NCI-H460 (cell line): ENCODE data around the gene DCDC2. TPM values are rescaled to one million over a fixed set of nuclear protein-coding genes. Genes with fewer than 3 reads are reported as not detected.
"Not testable (repeated sequence)": the region's sequence is repeated elsewhere in the genome, so short reads cannot be mapped to it uniquely, and the experiment has no call there.

Source experiments
- DNase-seq: peaks from one replicate; pipeline ENCODE4 v3.0.0-alpha.2; 2016; ENCODE audit warnings: low read depth; ENCODE audit errors: extremely low read depth
- total RNA-seq: library from RNA; depleted of rRNA; stranded (reverse); fragments of >200 nt; shearing (Covaris generic); gene quantifications from 2 replicates; pipeline ENCODE4 v1.2.3, GENCODE V29; 2014

The DCDC2 gene
- total RNA-seq, 1 experiment from 2014 or later = 0.05 TPM

- no peak for DNase-seq
Measured at GRCh38 chr6:24157886-24158285, 200.0 kb downstream of the DCDC2 start.

DNA sequence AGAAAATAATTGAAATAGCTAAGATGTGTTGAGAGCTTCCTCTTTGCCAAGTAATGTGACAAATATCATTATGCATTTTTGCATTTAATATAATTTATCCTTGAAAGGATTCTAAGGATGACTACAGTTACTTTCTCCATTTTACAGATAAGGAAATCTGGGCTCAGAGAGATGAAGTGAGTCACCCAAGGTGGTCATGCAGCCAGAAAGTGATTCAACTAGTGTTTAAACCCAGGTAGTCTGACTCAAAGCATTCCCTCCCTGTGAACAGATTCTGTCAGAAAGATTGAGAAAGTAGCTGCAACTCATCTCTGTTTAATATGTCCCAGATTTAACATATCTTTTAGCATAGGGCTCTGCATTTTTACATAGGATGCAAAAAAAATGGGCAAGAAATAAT, 203.7 kb downstream of the DCDC2 start:
- no peak for DNase-seq

GRCh38 chr6:24152014-24152413, 205.8 kb downstream of the DCDC2 start:
- no peak for DNase-seq

DNA sequence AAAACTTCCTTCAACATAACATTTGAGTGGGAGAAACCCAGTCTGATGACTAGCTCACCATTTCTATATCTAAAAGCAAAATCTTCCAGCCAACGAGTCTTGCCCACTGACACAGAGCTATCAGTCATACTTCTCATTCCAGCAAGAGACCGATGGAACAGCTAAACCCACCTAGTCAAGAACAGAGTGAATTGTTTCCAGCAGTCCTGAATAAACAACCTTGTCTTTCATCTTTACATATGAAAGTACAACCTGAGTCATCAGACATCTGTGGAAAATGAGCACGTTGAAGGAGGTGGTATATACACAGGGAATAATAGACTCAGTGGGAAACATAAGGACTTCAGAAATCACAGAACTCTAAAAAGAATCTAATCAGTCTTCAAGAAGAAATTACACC, 208.0 kb downstream of the DCDC2 start:
- DNase-seq = no peak

GRCh38 chr6:24149296-24149695, 208.6 kb downstream of the DCDC2 start:
- no peak for DNase-seq

DNA sequence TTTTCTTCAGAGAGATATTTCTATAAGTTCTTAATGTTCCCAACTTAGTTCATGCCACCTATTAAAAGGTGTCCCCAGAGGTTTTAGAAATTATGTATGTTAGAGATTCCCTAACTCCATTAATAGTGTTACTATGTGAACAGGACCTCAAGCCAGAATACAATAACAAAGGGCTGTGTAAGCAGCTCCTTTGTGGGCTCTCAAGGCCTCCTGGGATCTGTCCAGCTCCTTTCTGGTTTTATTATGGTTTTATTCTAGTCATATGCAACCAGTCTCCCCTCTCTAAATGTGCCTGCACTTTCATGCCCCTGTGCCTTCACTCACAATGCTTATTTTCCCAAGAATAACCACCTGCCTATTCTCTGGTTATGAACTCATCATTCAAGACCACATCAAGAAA, 209.2 kb downstream of the DCDC2 start:
- no peak for DNase-seq

GRCh38 chr6:24148154-24148570, 209.7 kb downstream of the DCDC2 start:
- no peak for DNase-seq

- DNase-seq = no peak
Measured at GRCh38 chr6:24147511-24148153, 210.2 kb downstream of the DCDC2 start.

GRCh38 chr6:24146871-24147270, 211.0 kb downstream of the DCDC2 start:
- no peak for DNase-seq

GRCh38 chr6:24145690-24146131, 212.1 kb downstream of the DCDC2 start:
- DNase-seq = no peak

DNA sequence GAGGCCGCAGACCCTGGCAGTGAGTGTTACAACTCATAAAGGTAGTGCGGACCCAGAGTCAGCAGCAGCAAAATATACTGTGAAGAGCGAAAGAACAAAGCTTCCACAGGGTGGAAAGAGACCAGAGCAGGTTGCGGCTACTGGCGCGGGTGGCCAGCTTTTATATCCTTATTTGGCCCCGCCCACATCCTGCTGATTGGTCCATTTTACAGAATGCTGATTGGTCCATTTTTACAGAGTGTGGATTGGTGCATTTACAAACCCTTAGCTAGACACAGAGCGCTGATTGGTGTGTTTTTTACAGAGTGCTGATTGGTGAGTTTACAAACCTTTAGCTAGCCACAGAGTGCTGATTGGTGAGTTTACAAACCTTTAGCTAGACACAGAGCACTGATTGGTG, 215.1 kb downstream of the DCDC2 start:
- not testable (repeated sequence) for DNase-seq

DNA sequence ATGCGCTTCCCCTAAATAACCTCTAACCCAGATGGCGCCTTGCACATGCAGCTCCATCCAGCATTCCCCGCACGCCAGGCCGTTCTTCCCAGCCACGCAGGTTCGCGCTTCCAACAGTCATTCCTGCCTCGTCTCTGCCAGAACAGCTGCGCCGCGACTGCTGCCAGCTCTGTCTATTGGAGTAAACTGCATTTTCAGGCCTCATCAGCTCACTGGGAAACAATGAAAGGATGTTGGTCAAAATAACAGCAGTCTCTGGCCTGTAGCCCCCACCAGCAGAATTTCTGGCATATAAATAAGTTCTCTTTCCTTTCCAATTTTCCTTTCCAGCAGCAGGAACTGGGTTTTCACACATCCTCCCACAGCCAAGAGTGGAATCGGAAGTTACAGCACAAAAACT, 217.3 kb downstream of the DCDC2 start:
- DNase-seq = no peak

DNA sequence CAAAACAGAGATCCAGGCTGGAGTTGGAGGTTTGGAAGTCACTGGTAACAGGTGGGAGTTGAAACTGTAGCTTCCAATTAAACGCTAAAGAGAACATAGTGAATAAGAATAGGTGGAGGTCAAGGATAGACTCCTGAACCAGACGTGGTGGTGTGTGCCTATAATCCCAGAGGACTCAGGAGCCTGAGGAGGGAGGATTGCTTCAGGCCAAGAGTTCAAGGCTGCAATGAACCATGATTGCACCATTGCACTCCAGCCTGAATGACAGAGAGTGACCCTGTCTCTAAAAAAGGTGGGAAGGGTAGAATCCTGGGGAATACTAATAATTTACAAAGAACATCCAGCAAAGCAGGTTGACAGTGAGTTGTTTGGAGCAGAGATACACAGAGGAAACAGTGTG, 218.2 kb downstream of the DCDC2 start:
- no peak for DNase-seq

DNA sequence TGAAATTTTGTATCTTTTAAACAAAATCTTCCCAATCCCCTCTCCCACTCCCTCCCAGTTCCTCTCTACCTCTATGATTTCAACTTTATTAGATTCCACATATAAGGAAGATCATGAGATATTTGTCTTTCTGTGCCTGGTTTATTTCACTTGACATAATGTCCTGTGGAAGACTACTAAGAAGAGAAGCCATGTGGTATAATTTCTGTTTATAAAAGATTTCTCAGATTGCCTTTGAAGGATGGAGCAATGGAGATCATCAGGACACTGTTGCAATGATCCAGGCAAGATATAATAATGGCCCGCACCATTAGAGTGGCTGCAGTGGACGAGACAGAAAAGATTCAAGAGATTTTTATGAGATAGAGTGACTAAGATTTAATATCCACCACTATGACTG, 218.8 kb downstream of the DCDC2 start:
- DNase-seq = no peak

DNA sequence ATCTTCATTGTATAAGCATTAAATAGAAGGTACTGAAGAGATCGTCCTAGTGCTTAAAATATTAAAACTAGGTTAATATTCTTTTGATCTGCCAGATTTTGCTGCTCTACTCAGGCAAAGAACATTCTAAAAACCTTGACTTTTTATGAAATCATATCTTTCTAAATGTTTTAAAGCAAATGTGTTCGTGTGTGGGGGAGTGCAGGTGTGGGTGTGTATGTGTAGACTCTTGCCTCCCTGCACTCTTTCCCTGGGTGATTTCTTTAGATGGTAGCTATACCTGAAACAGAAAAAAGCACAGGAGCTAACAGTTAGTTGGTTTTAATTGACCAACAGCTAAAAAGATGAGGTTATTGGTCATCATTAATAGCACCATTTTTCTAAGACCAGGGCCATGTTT, 226.1 kb downstream of the DCDC2 start:
- no peak for DNase-seq

- no peak for DNase-seq
Measured at GRCh38 chr6:24127316-24127715, 230.5 kb downstream of the DCDC2 start.

GRCh38 chr6:24126586-24127192, 231.2 kb downstream of the DCDC2 start:
- peak; percentile 57 for DNase-seq

GRCh38 chr6:24125980-24126379, 231.9 kb downstream of the DCDC2 start, which contains the start of gene NRSN1:
TSS of gene NRSN1 (plus strand) at chr6:24126215. CDS start at chr6:24134328, 8,113 bp downstream.
- DNase-seq = no peak

DNA sequence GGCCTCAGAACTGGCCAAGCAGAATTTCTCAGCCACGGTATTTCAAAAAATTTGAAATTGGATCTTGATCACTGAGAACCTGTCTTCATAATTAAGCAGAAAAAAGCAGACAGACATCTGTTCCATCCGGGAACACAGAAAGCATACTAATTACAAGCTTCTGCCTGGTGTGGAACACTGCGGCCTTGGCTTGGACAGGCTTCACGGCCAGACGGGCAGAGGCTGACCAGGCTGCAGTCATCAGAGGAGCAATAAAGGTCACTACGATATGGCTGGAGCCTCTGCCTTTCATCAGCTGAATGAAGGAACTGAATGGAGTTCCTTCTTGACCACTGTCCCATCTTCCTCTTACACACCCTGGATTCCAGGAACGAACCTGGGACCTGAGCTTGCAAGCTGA, 235.7 kb downstream of the DCDC2 start:
- no peak for DNase-seq
